ENCODE measurements around the gene HOXB13. TPM values are rescaled to one million over a fixed set of nuclear protein-coding genes. Genes with fewer than 3 reads are reported as not detected.

HOXB13 gene
- total and polyA plus RNA-seq, 2 of the 4 experiments (the other 2 are of a cell fraction), result not detected

- TF ChIP-seq, protein P1, sequence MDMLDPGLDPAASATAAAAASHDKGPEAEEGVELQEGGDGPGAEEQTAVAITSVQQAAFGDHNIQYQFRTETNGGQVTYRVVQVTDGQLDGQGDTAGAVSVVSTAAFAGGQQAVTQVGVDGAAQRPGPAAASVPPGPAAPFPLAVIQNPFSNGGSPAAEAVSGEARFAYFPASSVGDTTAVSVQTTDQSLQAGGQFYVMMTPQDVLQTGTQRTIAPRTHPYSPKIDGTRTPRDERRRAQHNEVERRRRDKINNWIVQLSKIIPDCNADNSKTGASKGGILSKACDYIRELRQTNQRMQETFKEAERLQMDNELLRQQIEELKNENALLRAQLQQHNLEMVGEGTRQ (IDR thresholded peaks at IDR 0.05; ENCODE audit: low read depth, low read length), result no peak
- TF ChIP-seq FOS (IDR thresholded peaks at IDR 0.05; ENCODE audit: low read depth, low read length), result no peak
- TF ChIP-seq CHD1 (IDR thresholded peaks at IDR 0.05; ENCODE audit: low read depth, low read length), result no peak
- TF ChIP-seq RCOR1 (IDR thresholded peaks at IDR 0.05; ENCODE audit: insufficient replicate concordance, low read length), result no peak
- no peak for TF ChIP-seq ELK1 (IDR thresholded peaks at IDR 0.05; ENCODE audit: borderline replicate concordance, low read depth, low read length)
- no peak for TF ChIP-seq MXI1 (IDR thresholded peaks at IDR 0.05; ENCODE audit: borderline replicate concordance, low read depth, low read length)
- TF ChIP-seq BHLHE40 (IDR thresholded peaks at IDR 0.05; ENCODE audit: low read depth, low read length), result no peak
- TF ChIP-seq POLR2A (IDR thresholded peaks at IDR 0.05; ENCODE audit: low read depth, low read length), result no peak
- TF ChIP-seq RFX5 (IDR thresholded peaks at IDR 0.05; ENCODE audit: low read depth, low read length), result no peak
- Histone ChIP-seq H3K27ac (ENCODE audit: insufficient read depth, low read length) (no peak overlapping the region), H3K14ac (replicated peaks; ENCODE audit: low read depth, low read length) (no peak overlapping the region), H2BK15ac (ENCODE audit: low read depth, low read length) (no peak overlapping the region), H2AFZ (replicated peaks; ENCODE audit: low read length, poor library complexity) (no peak overlapping the region), H2BK20ac (ENCODE audit: low read depth, low read length) (no peak overlapping the region), H3K9ac (ENCODE audit: low read depth, low read length) (no peak overlapping the region), H3K23ac (ENCODE audit: low read depth, low read length) (no peak overlapping the region), H3K9me1 (ENCODE audit: insufficient read depth, low read length) (peaks cover 6% of the 10 kb centered on the region; the same call in 1 of the 2 replicates), H3K56ac (ENCODE audit: extremely low read depth, insufficient read depth, low read length) (no peak overlapping the region), H3K4ac (ENCODE audit: low read depth, low read length) (no peak overlapping the region), H3K4me3 (ENCODE audit: insufficient read depth, low read depth, low read length) (no peak overlapping the region), H2BK120ac (ENCODE audit: low read depth, low read length) (no peak overlapping the region), H3K79me1 (ENCODE audit: low read depth in 1 of 2, low read length in 2 of 2) (no peaks in the 10 kb centered on the region), H3K9me3 (ENCODE audit: control insufficient read depth, insufficient read depth, low read length) (peaks cover 5% of the 10 kb centered on the region; the same call in 1 of the 2 replicates), H2BK5ac (ENCODE audit: low read depth, low read length, poor library complexity, severe bottlenecking) (no peak overlapping the region), H4K5ac (ENCODE audit: low read depth, low read length) (no peak overlapping the region), H3K18ac (ENCODE audit: low read depth, low read length) (no peak overlapping the region), H3K36me3 (ENCODE audit: control insufficient read depth, insufficient read depth, low read length) (no peaks in the 10 kb centered on the region), H4K20me1 (ENCODE audit: insufficient read depth, low read length) (peaks cover 6% of the 10 kb centered on the region; the same call in 1 of the 2 replicates), H4K8ac (ENCODE audit: low read depth in 2 of 2, low read length in 2 of 2) (no peak overlapping the region), H2AK5ac (ENCODE audit: low read depth, low read length) (no peak overlapping the region), H3K4me1 (ENCODE audit: control insufficient read depth, insufficient read depth, low read length) (no peaks in the 10 kb centered on the region), H3K4me2 (ENCODE audit: low read depth, low read length) (no peak overlapping the region), H2AK9ac (replicated peaks; ENCODE audit: low read depth, low read length, poor library complexity) (no peak overlapping the region), H4K91ac (ENCODE audit: insufficient read depth, low read depth, low read length) (no peak overlapping the region), H3K27me3 (ENCODE audit: control insufficient read depth, insufficient read depth, low read length) (peaks cover 85% of the 10 kb centered on the region)
- ATAC-seq (ENCODE audit: low read depth) (no peak), DNase-seq (no peak)
- dilution Hi-C loops (cut with HindIII; ENCODE audit: low sequenced_read_pairs, unreplicated experiment), result no loop called here
- intact Hi-C loops (cut with micrococcal nuclease), result no loop called here
- WGBS, 2 experiments (ENCODE audit: extremely low coverage in 2 of 2, insufficient read length in 1 of 2), result 31% methylated on average over 1 of the region's 3 CpGs; no CpG with 5 or more reads in 1 of the 2 experiments
- in situ Hi-C loops (cut with MboI; ENCODE audit: low sequenced_read_pairs), result loop anchor here (25.0 kb wide), 1 partner anchor 370 kb away; no protein-coding TSS in a partner anchor
- BruUV-seq (replicated peaks), result no TSS peak
- POLR2A ChIA-PET (ENCODE audit: unreplicated experiment), result no interaction called here
- CTCF ChIA-PET, result no interaction called here
These were observed 28.3 kb upstream of the HOXB13 start for GRCh38 chr17:48756830-48757251.
